CD4-positive, alpha-beta T cell (primary cell): ENCODE results near the gene CPSF4L. TPM values are rescaled to one million over a fixed set of nuclear protein-coding genes. Genes with fewer than 3 reads are reported as not detected.

Source experiments
- ATAC-seq: fragments of 200-7000 bp; cut with Tn5 transposase; one replicate; pipeline ENCODE4 v1.10.0; 2022; ENCODE audit warnings: mild to moderate bottlenecking; ENCODE audit not compliant: poor library complexity
- CTCF ChIA-PET: fragments of 350-600 bp; sonication (Branson Sonifier 250); formaldehyde crosslinking; loops from one replicate; lab custom pipeline; 2021; ENCODE audit warnings: antibody characterized with exemption, inconsistent platforms; lab: Charles Lee
- POLR2A ChIA-PET: fragments of 350-600 bp; sonication (Branson Sonifier 250); formaldehyde crosslinking; loops from one replicate; lab custom pipeline; 2021; ENCODE audit warnings: antibody characterized with exemption, inconsistent platforms; lab: Charles Lee
- DNase-seq, 14 experiments: peaks; one replicate each; pipeline ENCODE4 v3.0.0-alpha.2; 2013 to 2020; ENCODE audit warnings: mixed read lengths in 2 of 14
- H3K27ac ChIP-seq, 2 donors: one replicate each; pipeline versions ENCODE4 v1.5.1 to v1.7.0; 2013; ENCODE audit warnings: low read length in 2 of 2, low read depth in 1 of 2, mild to moderate bottlenecking in 1 of 2
- H3K27me3 ChIP-seq, 2 experiments: 1 replicate in 1 of 2; 2 replicates in 1 of 2; pipeline versions ENCODE4 v1.6.1 to v1.7.0; 2013; ENCODE audit warnings: low read length in 2 of 2, control low read depth in 1 of 2, mild to moderate bottlenecking in 1 of 2, moderate library complexity in 1 of 2; ENCODE audit not compliant: insufficient read depth in 2 of 2, control insufficient read depth in 1 of 2
- H3K36me3 ChIP-seq: one replicate; pipeline ENCODE4 v1.6.1; 2013; ENCODE audit warnings: low read length, control low read depth; ENCODE audit not compliant: insufficient read depth
- H3K4me1 ChIP-seq: one replicate; pipeline ENCODE4 v1.6.1; 2013; ENCODE audit warnings: low read length, control low read depth; ENCODE audit not compliant: insufficient read depth
- H3K4me3 ChIP-seq: one replicate; pipeline ENCODE4 v1.5.1; 2013; ENCODE audit warnings: mild to moderate bottlenecking, low read length, moderate library complexity
- H3K9me3 ChIP-seq, 2 experiments: 1 replicate in 1 of 2; 2 replicates in 1 of 2; pipeline versions ENCODE4 v1.6.1 to v1.7.0; 2013; ENCODE audit warnings: low read length in 2 of 2, mild to moderate bottlenecking in 2 of 2, control low read depth in 1 of 2, moderate library complexity in 1 of 2; ENCODE audit not compliant: control insufficient read depth in 1 of 2, insufficient read depth in 1 of 2
- H3K27ac Mint-ChIP-seq: one replicate; pipeline ENCODE4 v1.8.0; 2020; ENCODE audit warnings: mixed read lengths
- H3K27me3 Mint-ChIP-seq: one replicate; pipeline ENCODE4 v1.8.0; 2021; ENCODE audit warnings: mixed read lengths
- H3K36me3 Mint-ChIP-seq: one replicate; pipeline ENCODE4 v1.8.0; 2021; ENCODE audit warnings: low read depth, mixed read lengths
- H3K4me1 Mint-ChIP-seq: one replicate; pipeline ENCODE4 v1.8.0; 2021; ENCODE audit warnings: low read depth, mixed read lengths
- H3K4me3 Mint-ChIP-seq: one replicate; pipeline ENCODE4 v1.8.0; 2020; ENCODE audit warnings: mild to moderate bottlenecking, mixed read lengths
- H3K9me3 Mint-ChIP-seq: one replicate; pipeline ENCODE4 v1.8.0; 2020; ENCODE audit warnings: mixed read lengths
- intact Hi-C, 2 experiments: fragments of 100-400 bp; cut with DNase I in 1 of 2; cut with micrococcal nuclease in 1 of 2; formaldehyde crosslinking; loops; one replicate each; pipeline versions ENCODE4 v1.15.1 to v1.9.0; 2023 to 2025; cut with DNase I, micrococcal nuclease
- total RNA-seq, 174 experiments: library from RNA in 2 of 174; stranded (reverse) in 2 of 174; gene quantifications; one replicate each; pipeline ENCODE4 v1.2.3 and lab custom pipeline; 2021 to 2026
- TF ChIP-seq, protein P1 (sequence below): fragments of 200-600 bp; IDR thresholded peaks from one replicate; pipeline ENCODE4 v1.8.0; 2022; ENCODE audit warnings: antibody characterized with exemption, mild to moderate bottlenecking

The CPSF4L gene
- total RNA-seq, 2 experiments from 2014 or later, result not detected

DNA sequence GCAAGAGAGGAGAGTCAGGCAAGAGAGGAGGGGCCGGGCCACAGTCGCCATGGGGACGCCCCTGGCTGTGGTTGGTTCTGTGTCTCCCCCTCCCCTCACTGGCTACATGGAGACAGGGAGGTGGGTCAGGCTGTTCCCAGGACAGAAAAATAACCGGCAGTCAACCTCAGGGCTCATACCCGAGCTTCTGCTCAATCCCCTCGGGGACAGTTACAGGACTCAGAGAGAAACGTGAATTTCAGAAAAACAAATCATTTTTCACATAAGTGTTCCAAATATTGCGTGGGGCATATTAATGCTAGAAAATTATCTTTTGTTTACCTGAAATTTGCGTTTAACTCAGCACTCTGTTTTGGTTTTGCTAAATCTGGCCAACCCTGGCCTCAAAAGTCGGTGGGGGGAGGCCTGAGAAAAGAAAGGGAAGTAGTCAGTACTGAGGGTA, 22.2 kb upstream of the CPSF4L start:
- Mint-ChIP-seq H3K27ac (no peak overlapping the region), H3K4me1 (no peaks in the 10 kb centered on the region), H3K36me3 (no peaks in the 10 kb centered on the region), H3K27me3 (no peaks in the 10 kb centered on the region), H3K9me3 (no peaks in the 10 kb centered on the region), H3K4me3 (no peak overlapping the region)
- ATAC-seq, result no peak
- POLR2A ChIA-PET, result no interaction called here
- CTCF ChIA-PET, result no interaction called here
- Histone ChIP-seq H3K4me3 (no peak overlapping the region), H3K27me3 (peaks cover 0 to 2% of the 10 kb centered on the region in 2 experiments), H3K27ac (no peak overlapping the region), H3K36me3 (no peaks in the 10 kb centered on the region), H3K4me1 (no peaks in the 10 kb centered on the region), H3K9me3 (no peaks in the 10 kb centered on the region)
- intact Hi-C loops, result no loop called here
- no peak for DNase-seq
- TF ChIP-seq, protein P1, sequence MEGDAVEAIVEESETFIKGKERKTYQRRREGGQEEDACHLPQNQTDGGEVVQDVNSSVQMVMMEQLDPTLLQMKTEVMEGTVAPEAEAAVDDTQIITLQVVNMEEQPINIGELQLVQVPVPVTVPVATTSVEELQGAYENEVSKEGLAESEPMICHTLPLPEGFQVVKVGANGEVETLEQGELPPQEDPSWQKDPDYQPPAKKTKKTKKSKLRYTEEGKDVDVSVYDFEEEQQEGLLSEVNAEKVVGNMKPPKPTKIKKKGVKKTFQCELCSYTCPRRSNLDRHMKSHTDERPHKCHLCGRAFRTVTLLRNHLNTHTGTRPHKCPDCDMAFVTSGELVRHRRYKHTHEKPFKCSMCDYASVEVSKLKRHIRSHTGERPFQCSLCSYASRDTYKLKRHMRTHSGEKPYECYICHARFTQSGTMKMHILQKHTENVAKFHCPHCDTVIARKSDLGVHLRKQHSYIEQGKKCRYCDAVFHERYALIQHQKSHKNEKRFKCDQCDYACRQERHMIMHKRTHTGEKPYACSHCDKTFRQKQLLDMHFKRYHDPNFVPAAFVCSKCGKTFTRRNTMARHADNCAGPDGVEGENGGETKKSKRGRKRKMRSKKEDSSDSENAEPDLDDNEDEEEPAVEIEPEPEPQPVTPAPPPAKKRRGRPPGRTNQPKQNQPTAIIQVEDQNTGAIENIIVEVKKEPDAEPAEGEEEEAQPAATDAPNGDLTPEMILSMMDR, result no peak

DNA sequence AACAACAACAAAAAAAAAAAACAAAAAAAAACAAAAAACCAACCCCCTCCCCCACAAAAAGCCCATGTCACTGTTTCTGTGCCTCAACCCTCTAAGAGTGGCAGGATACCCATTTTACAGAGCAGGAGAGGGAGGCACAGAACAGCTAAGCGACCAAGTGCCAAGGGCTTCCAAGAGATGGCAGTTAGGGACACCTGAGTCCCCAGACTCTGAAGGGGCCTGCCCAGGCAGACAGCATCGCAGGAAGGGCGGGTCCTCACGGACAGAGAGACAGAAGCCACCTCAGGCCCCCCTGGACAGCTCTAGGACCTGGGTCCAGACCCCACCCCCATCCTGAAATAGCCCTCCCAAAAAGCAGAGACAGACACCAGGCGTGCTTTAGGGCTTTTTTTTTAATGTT, 21.6 kb upstream of the CPSF4L start:
- H3K36me3 ChIP-seq, result no peaks in the 10 kb centered on the region
- no peaks in the 10 kb centered on the region for H3K9me3 ChIP-seq
- no peaks in the 10 kb centered on the region for H3K36me3 Mint-ChIP-seq
- ChIA-PET POLR2A (no interaction called here), CTCF (no interaction called here)
- peaks cover 0 to 2% of the 10 kb centered on the region in 2 experiments for H3K27me3 ChIP-seq
- no peaks in the 10 kb centered on the region for H3K4me1 Mint-ChIP-seq
- no peak overlapping the region for H3K4me3 ChIP-seq
- no peaks in the 10 kb centered on the region for H3K9me3 Mint-ChIP-seq
- H3K4me1 ChIP-seq, result no peaks in the 10 kb centered on the region
- intact Hi-C loops, result no loop called here
- DNase-seq (no peak), ATAC-seq (no peak)
- no peak overlapping the region for H3K4me3 Mint-ChIP-seq
- no peak overlapping the region for H3K27ac Mint-ChIP-seq
- TF ChIP-seq, protein P1, result no peak
- H3K27me3 Mint-ChIP-seq, result no peaks in the 10 kb centered on the region
- no peak overlapping the region for H3K27ac ChIP-seq

DNA sequence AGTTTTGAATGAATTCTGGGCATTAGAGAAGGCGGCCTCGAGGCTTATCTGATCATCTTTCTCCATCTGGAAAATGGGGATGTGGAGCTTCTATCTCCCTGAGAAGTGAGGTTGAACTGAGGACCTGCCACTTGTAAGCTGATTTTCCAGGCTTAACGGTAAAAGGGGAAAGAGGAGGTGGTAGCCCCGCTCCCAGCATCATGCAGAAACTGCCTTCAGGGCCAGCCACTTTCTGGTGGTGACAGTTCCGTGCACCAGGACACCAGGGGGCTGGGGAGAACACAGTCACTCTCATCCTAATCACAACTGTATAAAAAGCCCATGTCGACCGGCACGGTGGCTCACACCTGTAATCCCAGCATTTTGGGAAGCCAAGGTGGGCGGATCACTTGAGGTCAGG, 20.9 kb upstream of the CPSF4L start:
- H3K27me3 Mint-ChIP-seq, result no peaks in the 10 kb centered on the region
- no peaks in the 10 kb centered on the region for H3K9me3 ChIP-seq

More for the DNA sequence above, 20.9 kb upstream of the CPSF4L start:
- H3K36me3 Mint-ChIP-seq, result no peaks in the 10 kb centered on the region
- H3K4me3 Mint-ChIP-seq, result no peak overlapping the region
- ChIA-PET POLR2A (no interaction called here), CTCF (no interaction called here)
- Histone ChIP-seq H3K27me3 (peaks cover 0 to 2% of the 10 kb centered on the region in 2 experiments), H3K36me3 (no peaks in the 10 kb centered on the region), H3K4me1 (no peaks in the 10 kb centered on the region), H3K27ac (no peak overlapping the region), H3K4me3 (no peak overlapping the region)
- no peaks in the 10 kb centered on the region for H3K4me1 Mint-ChIP-seq
- TF ChIP-seq, protein P1, result no peak
- no peak overlapping the region for H3K27ac Mint-ChIP-seq
- ATAC-seq, result no peak
- DNase-seq, result no peak
- H3K9me3 Mint-ChIP-seq, result no peaks in the 10 kb centered on the region
- intact Hi-C loops, result no loop called here
